ENCODE results near the gene CHAD. TPM values are rescaled to one million over a fixed set of nuclear protein-coding genes. Genes with fewer than 3 reads are reported as not detected.

The CHAD gene
- total RNA-seq, result not detected in 2 replicates

GRCh38 chr17:50468304-50469207 lies at the start of gene CHAD:
Gene CHAD, minus strand, starts transcription at chr17:50468880. Its CDS starts 67 bp downstream, at chr17:50468813.

GRCh38 chr17:50507871-50508572 lies 39.3 kb upstream of the CHAD start, which contains the start of gene MYCBPAP:
Gene MYCBPAP, plus strand, starts transcription at chr17:50508439. Its CDS starts 236 bp downstream, at chr17:50508675.

GRCh38 chr17:50478391-50479381 lies 10.0 kb upstream of the CHAD start, which contains the start of gene RSAD1:
Gene RSAD1, plus strand, starts transcription at chr17:50478860. Its CDS starts 25 bp downstream, at chr17:50478885.

GRCh38 chr17:50425682-50426471 lies 42.8 kb downstream of the CHAD start, which contains the start of gene ACSF2:
Gene ACSF2, plus strand, starts transcription at chr17:50426218. Its CDS starts 44 bp downstream, at chr17:50426262.

Other genes starting within 250 kb of the CHAD start
- not detected in 2 replicates for gene TMEM92, start 194.4 kb downstream of the CHAD start, total RNA-seq
- 36.7 and 46.1 TPM in 2 replicates for gene XYLT2, start 122.8 kb downstream of the CHAD start, total RNA-seq
- 46.1 and 60.3 TPM in 2 replicates for gene MRPL27, start 95.7 kb downstream of the CHAD start, total RNA-seq
- 9.4 and 10.3 TPM in 2 replicates for gene EME1, start 95.7 kb downstream of the CHAD start, total RNA-seq
- 172 and 222 TPM in 2 replicates for gene LRRC59, start 71.4 kb downstream of the CHAD start, total RNA-seq
- gene ACSF2, start 42.7 kb downstream of the CHAD start, total RNA-seq, result 10.0 and 15.4 TPM in 2 replicates
- 25.0 and 34.2 TPM in 2 replicates for gene RSAD1, start 10.0 kb upstream of the CHAD start, total RNA-seq
- 0.98 and 1.1 TPM in 2 replicates for gene MYCBPAP, start 39.6 kb upstream of the CHAD start, total RNA-seq
- gene EPN3, start 63.9 kb upstream of the CHAD start, total RNA-seq, result under 0.01 TPM in 1 of 2 replicates, not detected in the other
- gene SPATA20, start 78.3 kb upstream of the CHAD start, total RNA-seq, result 79.0 and 79.7 TPM in 2 replicates
- 0.39 and 0.73 TPM in 2 replicates for gene CACNA1G, start 91.8 kb upstream of the CHAD start, total RNA-seq
- 40.8 and 43.0 TPM in 2 replicates for gene ABCC3, start 166.0 kb upstream of the CHAD start, total RNA-seq
- gene ANKRD40, start 239.0 kb upstream of the CHAD start, total RNA-seq, result 35.6 and 55.3 TPM in 2 replicates

All from subcutaneous preadipocyte (primary cell).